GM18507 (cell line): ENCODE results near the gene PDS5B.
"Not testable (repeated sequence)": the region's sequence is repeated elsewhere in the genome, so short reads cannot be mapped to it uniquely, and the experiment has no call there.

Experiments used
- DNase-seq: peaks from one replicate; pipeline ENCODE4 v3.0.0; 2011; ENCODE audit warnings: low read depth; ENCODE audit not compliant: insufficient read length; ENCODE audit errors: extremely low spot score
- FAIRE-seq: peaks from 2 replicates; lab custom pipeline; 2011; peaks lifted over from hg19 to GRCh38; lab: Jason Lieb, UNC

Gene PDS5B, protein sequence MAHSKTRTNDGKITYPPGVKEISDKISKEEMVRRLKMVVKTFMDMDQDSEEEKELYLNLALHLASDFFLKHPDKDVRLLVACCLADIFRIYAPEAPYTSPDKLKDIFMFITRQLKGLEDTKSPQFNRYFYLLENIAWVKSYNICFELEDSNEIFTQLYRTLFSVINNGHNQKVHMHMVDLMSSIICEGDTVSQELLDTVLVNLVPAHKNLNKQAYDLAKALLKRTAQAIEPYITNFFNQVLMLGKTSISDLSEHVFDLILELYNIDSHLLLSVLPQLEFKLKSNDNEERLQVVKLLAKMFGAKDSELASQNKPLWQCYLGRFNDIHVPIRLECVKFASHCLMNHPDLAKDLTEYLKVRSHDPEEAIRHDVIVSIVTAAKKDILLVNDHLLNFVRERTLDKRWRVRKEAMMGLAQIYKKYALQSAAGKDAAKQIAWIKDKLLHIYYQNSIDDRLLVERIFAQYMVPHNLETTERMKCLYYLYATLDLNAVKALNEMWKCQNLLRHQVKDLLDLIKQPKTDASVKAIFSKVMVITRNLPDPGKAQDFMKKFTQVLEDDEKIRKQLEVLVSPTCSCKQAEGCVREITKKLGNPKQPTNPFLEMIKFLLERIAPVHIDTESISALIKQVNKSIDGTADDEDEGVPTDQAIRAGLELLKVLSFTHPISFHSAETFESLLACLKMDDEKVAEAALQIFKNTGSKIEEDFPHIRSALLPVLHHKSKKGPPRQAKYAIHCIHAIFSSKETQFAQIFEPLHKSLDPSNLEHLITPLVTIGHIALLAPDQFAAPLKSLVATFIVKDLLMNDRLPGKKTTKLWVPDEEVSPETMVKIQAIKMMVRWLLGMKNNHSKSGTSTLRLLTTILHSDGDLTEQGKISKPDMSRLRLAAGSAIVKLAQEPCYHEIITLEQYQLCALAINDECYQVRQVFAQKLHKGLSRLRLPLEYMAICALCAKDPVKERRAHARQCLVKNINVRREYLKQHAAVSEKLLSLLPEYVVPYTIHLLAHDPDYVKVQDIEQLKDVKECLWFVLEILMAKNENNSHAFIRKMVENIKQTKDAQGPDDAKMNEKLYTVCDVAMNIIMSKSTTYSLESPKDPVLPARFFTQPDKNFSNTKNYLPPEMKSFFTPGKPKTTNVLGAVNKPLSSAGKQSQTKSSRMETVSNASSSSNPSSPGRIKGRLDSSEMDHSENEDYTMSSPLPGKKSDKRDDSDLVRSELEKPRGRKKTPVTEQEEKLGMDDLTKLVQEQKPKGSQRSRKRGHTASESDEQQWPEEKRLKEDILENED (N-terminal part only)

DNA sequence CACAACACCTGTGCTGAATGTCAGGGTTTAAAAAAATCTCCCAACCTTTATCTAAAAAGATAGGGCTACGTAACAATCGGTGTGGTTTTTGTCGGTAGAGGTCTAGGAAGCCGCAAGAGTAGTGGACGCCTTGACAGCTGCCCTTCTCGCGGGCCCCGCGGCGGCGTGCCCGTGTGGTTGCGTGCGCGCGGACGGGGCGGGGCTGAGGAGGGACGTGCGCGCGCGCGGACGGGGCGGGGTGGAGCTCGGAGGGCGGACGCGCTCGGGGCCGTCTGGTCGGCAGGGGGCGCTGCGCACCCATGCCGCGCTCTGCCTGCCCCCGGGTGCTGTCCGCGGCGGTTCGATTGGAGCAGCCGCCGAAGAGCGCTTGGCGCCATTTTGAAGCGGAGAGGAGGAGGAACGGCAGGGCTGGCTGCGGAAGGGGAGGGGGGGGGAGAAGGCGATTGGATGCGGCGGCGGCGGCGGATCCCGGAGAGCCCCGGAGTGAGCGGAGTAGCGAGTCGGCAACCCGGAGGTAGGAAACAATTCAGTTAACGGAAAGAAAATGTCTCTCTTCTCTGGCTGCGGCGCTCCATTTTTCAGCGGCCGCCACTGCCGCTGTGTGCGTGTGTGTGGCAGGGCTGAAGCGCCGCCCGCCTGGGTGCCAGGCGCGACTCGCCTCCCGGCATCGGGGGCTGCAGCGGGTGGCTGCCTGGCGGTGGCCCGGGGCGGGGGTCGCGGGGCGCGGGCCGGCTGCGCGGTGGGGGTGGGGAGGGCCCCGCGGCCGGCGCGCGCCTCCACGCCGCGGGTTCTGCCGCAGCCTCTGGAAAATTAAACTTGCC is at the start of gene PDS5B:
TSS of gene PDS5B (plus strand) at position 373 of the 821 bp plus-strand sequence. CDS start 62,321 bp downstream, outside the sequence.
- peak; percentile 96 for FAIRE-seq
- peak; percentile 79 for DNase-seq

DNA sequence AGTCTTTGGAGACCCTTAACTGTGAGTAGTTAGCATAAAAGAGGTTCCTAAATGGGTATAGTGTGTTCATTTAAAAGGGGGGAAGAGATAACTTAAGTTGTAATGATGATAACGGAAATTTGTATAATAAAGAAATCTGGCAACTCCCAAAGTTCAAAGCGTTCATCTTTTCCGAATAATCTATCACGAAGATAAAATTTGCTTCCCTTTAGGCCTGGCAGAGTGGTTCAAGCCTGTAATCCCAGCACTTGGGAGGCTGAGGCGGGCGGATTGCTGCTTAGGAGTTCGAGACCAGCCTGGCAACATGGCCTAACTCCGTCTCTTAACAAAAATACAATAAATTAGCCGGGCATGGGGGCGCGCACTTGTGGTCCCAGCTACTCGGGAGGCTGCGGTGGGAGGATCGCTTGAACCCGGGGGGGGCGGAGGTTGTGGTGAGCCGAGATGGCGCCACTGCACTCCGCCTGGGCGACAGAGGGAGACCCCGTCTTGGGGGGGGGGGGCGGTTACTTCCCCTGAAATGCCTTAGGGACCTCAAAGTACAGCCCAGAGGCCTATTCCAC is 48.6 kb upstream of the PDS5B start:
- FAIRE-seq (peak; percentile 59), DNase-seq (no peak)

DNA sequence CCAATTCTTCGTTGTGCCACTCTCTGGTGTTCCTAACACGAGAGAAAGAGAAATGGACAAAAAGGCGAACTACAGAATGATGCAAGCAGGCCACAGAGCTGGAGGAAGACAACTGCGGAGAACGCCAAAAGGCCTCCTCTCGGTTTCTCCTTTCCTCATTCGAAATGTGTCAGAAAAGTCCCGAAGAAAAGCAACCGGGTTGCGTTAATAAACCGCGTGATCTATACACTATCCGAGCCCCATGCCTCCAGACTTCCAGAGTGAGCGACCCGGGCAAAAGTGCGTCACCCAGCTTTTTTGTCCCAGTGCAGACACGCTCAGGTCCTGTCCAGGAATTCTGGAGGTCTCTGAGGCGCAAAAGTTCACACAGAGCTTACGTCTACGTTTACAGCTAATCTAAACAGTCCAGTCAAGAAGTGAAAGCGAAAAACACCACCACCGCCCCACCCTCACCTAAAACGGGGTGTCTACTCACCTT is 48.1 kb upstream of the PDS5B start:
- DNase-seq, result peak; percentile 26
- no peak for FAIRE-seq

GRCh38 chr13:32538621-32539246 is 47.5 kb upstream of the PDS5B start, which contains the start of gene N4BP2L2:
Gene N4BP2L2 (minus strand): TSS chr13:32538795. CDS start chr13:32537027, 1,768 bp downstream.
- DNase-seq (peak; percentile 58), FAIRE-seq (peak; percentile 99)

- DNase-seq (no peak), FAIRE-seq (no peak)
These were observed 44.0 kb upstream of the PDS5B start for GRCh38 chr13:32542221-32542620.

GRCh38 chr13:32545083-32545482 is 41.2 kb upstream of the PDS5B start:
- FAIRE-seq, result no peak

GRCh38 chr13:32548837-32549236 is 37.4 kb upstream of the PDS5B start:
- DNase-seq, result no peak
- no peak for FAIRE-seq

More at GRCh38 chr13:32545083-32545482, 41.2 kb upstream of the PDS5B start:
- DNase-seq, result no peak

GRCh38 chr13:32549788-32550187 is 36.5 kb upstream of the PDS5B start:
- DNase-seq (no peak), FAIRE-seq (no peak)

DNA sequence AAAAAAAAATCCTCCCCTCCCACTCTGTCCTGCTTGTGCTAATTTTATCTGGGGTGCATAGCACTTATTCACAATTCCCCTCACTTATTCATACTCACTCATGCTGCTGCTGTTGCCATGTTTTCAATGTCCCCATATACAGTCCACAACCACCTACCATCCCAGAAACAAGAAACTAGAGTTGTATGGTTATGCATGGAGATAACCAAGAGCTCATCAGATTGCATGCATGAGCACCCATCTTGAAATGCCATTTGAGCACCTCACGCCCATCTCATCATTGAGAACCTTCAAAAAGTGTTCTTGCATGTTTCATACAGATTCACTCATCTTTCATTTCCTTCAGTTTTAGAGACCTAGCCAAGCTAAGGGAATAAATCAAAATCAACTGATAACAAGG is 32.5 kb upstream of the PDS5B start:
- FAIRE-seq (no peak), DNase-seq (no peak)

DNA sequence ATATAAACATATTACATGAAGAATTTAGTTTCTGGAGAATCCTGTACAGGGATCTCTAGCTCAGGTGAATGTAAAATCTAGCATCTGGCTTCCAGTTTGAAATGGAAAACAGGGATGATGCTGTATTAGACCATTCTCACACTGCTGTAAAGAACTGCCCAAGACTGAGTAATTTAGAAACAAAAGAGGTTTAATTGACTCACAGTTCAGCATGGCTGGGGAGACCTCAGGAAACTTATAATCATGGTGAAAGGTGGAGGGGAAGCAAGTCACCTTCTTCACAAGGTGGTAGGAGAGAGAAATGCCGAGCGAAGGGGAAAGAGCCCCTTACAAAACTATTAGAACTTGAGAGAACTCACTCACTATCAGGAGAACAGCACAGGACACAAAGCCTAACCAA is 30.6 kb upstream of the PDS5B start:
- no peak for DNase-seq
- no peak for FAIRE-seq

DNA sequence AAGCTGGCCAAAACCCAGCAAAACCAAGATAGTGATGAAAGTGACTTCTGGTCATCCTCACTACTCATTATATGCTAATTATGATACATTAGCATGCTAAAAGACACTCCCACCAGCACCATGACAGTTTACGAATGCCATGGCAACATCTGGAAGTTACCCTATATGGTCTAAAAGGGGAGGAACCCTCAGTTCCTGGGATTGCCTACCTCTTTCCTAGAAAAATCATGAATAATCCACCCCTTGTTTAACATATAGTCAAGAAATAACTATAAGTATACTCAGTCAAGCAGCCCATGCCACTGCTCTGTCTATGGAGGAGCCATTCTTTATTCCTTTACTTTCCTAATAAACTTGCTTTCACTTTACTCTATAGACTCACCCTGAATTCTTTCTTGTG is 25.4 kb upstream of the PDS5B start:
- not testable (repeated sequence) for FAIRE-seq, DNase-seq

DNA sequence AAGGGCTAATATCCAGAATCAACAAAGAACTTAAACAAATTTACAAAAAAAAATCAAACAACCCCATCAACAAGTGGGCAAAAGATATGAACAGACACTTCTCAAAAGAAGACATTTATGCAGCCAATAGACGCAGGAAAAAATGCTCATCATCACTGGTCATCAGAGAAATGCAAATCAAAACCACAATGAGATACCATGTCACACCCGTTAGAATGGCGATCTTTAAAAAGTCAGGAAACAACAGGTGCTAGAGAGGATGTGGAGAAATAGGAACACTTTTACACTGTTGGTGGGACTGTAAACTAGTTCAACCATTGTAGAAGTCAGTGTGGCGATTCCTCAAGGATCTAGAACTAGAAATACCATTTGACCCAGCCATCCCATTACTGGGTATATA is 10.6 kb upstream of the PDS5B start:
- FAIRE-seq, DNase-seq: not testable (repeated sequence)

DNA sequence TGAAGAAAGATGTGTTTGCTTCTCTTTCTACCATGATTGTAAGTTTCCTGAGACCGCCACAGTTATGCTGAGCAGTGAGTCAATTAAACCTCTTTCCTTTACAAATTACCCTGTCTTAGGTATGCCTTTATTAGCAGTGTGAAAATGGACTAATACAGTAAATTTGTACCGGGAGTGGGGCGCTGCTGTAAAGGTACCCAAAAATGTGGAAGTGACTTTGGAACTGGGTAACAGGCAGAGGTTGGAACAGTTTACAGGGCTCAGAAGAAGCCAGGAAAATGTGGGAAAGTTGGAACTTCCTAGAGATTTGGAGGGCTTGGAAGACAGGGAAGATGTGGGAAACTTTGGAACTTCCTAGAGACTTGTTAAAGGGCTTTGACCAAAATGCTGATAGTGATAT is 9.2 kb upstream of the PDS5B start:
- no peak for DNase-seq
- no peak for FAIRE-seq

DNA sequence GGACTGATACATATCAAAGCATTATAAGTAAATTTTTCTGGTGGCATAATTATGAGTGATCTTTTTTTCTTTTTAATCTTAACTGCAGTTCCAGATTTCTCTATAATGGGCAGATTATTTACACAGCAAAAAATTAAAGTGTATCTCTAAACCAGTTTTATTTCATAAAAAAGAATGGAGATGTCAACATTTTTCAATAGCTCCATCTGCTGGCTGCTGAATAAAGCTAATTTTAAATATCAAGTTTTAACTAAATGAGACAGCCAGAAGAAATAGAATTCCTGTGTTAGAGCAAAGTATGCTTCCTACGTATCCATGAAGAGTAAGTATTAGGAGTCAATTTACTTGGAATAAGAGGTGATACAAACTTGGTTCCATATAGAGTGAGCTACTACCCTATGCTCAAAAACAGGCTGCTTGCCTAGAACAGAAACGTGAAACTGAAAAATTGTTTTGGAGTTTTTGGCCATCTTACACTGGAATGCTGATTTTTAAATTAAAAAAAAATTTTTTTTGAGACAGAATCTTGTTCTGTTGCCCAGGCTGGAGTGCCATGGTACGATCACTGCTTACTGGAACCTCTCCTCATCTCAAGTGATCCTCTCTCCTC is 5.0 kb upstream of the PDS5B start:
- no peak for DNase-seq

DNA sequence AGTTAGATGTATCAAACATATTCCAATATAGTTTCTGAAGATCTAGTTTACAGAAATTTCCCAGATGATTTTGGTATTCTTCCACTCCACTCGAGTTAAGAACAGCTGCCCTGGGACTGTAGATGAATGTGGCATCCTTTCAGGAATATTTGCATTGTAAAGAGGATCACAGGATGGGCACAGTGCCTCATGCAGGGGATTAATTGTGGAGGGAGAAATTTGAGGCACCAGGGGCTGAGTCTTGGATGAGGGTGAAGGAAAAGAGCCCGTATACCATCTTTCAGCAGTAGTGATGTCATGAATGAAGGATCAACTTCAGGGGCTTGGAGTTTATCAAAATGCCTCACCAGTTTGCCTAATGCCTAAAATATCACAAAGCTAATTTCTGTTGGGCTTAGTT is 4.0 kb upstream of the PDS5B start:
- no peak for FAIRE-seq
- DNase-seq, result no peak

More for the DNA sequence above, 5.0 kb upstream of the PDS5B start:
- FAIRE-seq, result peak; percentile 50

GRCh38 chr13:32582991-32583390 is 3.3 kb upstream of the PDS5B start:
- FAIRE-seq, result no peak
- no peak for DNase-seq

DNA sequence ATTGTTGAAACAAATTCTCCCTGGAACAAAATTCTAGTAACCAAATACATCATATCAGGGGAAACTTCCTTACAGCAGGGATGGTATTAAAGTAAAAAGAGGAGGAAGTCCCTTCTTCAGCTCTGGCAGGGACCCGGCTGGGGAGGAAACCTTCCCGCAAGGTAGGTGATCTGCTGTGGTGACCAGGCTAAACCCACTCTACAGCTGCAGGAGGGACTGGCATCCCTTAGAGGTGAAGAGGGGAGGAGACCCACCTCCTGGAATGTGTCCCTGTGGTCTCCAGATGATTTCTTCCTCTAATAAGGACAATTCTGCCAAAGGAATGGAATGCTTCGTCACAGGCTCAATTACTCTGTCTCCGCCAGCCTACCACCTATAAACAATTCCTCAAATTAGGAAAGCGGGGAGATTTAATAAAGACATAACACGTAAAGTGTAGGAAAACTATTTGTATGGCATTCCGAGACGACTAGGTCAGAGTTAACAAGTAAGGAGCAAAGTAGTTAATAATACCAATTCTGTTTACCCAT is 637 bp upstream of the PDS5B start:
- DNase-seq, result no peak
- no peak for FAIRE-seq
